ENCODE results near the gene IRF2BP2. TPM values are rescaled to one million over a fixed set of nuclear protein-coding genes. Genes with fewer than 3 reads are reported as not detected.

Gene IRF2BP2
- total RNA-seq, 1 donor from 2014 or later: 158 TPM

DNA sequence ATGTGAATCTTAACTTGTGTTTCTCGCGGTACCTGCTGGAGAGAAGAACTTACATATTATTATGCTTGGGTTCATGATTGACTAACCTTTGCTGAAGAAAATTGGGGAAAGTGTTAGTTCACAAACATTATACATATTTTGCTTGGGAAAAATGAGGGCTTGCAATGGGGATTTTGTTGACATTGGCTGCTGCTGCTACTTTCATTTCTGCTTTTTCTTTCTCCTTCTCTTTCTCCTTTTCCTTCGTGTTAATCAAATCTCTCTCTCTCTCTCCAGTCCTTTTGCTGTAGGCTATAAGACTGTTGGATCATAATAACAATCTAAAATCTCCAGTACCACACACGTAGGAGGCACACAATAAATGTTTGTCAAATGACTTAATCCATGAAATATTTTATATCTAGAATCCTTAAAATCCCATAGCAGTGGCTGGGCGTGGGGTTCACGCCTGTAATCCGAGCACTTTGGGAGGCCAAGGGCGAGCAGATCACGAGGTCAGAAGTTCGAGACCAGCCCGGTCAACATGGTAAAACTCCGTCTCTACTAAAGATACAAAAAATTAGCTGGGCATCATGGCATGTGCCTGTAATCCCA is 23.0 kb downstream of the IRF2BP2 start:
- Mint-ChIP-seq H3K27ac (ENCODE audit: unreplicated experiment) (no peak overlapping the region), H3K4me3 (ENCODE audit: unreplicated experiment) (no peak overlapping the region), H3K36me3 (ENCODE audit: low read depth, unreplicated experiment) (no peaks in the 10 kb centered on the region), H3K27me3 (ENCODE audit: unreplicated experiment) (peaks cover 3% of the 10 kb centered on the region), H3K9me3 (ENCODE audit: unreplicated experiment) (no peaks in the 10 kb centered on the region), H3K4me1 (ENCODE audit: unreplicated experiment) (no peaks in the 10 kb centered on the region)
- no peak for DNase-seq (ENCODE audit: low spot score)
- TF ChIP-seq, protein P1, sequence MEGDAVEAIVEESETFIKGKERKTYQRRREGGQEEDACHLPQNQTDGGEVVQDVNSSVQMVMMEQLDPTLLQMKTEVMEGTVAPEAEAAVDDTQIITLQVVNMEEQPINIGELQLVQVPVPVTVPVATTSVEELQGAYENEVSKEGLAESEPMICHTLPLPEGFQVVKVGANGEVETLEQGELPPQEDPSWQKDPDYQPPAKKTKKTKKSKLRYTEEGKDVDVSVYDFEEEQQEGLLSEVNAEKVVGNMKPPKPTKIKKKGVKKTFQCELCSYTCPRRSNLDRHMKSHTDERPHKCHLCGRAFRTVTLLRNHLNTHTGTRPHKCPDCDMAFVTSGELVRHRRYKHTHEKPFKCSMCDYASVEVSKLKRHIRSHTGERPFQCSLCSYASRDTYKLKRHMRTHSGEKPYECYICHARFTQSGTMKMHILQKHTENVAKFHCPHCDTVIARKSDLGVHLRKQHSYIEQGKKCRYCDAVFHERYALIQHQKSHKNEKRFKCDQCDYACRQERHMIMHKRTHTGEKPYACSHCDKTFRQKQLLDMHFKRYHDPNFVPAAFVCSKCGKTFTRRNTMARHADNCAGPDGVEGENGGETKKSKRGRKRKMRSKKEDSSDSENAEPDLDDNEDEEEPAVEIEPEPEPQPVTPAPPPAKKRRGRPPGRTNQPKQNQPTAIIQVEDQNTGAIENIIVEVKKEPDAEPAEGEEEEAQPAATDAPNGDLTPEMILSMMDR (IDR thresholded peaks at IDR 0.05; ENCODE audit: unreplicated experiment): no peak

DNA sequence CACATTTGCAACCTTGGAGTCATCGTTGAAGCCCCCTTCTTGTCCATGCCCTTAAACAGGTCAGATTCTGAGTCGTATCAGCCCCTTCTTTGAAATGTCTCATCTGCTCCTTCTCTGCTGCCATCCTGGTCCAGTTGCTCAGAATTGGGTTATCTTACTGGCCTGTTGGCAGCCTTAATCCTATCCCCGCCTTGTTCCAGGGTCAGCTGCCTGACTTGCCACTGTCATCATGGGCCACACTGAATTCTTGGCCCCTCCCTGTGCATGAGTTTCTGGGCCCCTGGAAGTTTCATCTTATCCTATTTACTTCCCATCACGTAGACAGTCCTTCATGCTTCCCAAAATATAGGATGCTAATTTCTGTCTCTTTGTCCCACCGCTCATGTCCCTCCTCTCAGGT is 23.7 kb downstream of the IRF2BP2 start:
- H3K4me3 Mint-ChIP-seq (ENCODE audit: unreplicated experiment): no peak overlapping the region
- no peaks in the 10 kb centered on the region for H3K4me1 Mint-ChIP-seq (ENCODE audit: unreplicated experiment)
- H3K9me3 Mint-ChIP-seq (ENCODE audit: unreplicated experiment): no peaks in the 10 kb centered on the region
- peaks cover under 1% of the 10 kb centered on the region for H3K27me3 Mint-ChIP-seq (ENCODE audit: unreplicated experiment)
- no peak overlapping the region for H3K27ac Mint-ChIP-seq (ENCODE audit: unreplicated experiment)
- no peaks in the 10 kb centered on the region for H3K36me3 Mint-ChIP-seq (ENCODE audit: low read depth, unreplicated experiment)
- DNase-seq (ENCODE audit: low spot score): no peak
- TF ChIP-seq, protein P1 (IDR thresholded peaks at IDR 0.05; ENCODE audit: unreplicated experiment): no peak

DNA sequence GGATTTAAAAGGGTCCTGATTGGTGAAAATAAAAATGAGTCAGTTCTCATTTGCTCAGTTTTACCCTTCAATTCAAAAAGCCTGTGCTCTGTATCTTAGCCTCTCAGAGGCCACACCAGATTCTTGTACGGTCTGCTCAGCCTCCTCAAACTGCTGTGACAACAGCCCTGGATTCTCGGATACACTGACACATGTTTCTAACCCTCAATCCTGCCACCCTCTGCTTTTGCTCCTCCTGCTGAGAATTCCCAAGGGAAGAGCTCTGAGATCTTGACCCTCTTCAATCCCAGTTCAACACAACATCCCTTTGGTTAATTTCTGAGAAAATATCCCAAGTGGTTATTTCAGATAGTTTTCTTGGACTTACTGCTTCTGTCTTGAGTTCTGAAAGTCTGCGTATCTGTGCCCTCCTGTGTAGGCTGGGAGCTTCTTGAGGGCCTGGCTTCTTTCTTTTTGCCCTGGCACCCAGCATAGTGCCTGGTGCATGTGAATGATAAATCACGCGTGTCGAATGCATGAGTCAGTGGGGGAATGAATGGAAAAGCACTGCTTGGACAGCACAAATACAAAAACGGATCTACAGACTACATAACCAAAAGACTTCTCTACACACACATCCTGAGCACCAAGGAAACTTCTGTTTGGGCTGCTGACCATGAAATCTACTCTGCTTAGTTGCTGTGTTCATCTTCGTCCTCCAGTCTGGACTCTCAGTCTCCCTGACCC is 24.5 kb downstream of the IRF2BP2 start:
- no peaks in the 10 kb centered on the region for H3K36me3 Mint-ChIP-seq (ENCODE audit: low read depth, unreplicated experiment)
- no peak overlapping the region for H3K27ac Mint-ChIP-seq (ENCODE audit: unreplicated experiment)
- TF ChIP-seq, protein P1 (IDR thresholded peaks at IDR 0.05; ENCODE audit: unreplicated experiment): no peak
- H3K4me1 Mint-ChIP-seq (ENCODE audit: unreplicated experiment): no peaks in the 10 kb centered on the region
- DNase-seq (ENCODE audit: low spot score): no peak
- no peaks in the 10 kb centered on the region for H3K9me3 Mint-ChIP-seq (ENCODE audit: unreplicated experiment)
- no peak overlapping the region for H3K4me3 Mint-ChIP-seq (ENCODE audit: unreplicated experiment)
- no peaks in the 10 kb centered on the region for H3K27me3 Mint-ChIP-seq (ENCODE audit: unreplicated experiment)

DNA sequence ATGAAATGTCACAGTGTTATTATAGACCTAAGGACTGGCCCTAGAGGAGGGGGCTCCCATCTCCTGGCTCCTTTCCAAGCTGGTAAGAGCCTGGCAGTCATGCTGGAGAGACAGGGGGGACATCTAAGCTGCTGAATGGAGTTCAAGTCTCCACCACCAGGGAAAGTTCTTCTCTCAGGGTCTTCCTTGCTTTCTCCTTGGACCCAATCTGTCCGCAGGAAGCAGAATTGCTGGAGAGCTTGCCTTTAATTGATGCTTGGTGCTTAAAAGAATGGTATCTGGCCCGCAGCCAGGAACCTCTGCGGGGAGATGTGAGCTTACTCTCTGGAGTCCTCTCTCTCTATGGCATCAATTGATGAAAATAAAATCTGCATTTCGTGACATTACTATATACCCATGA is 25.1 kb downstream of the IRF2BP2 start:
- TF ChIP-seq, protein P1 (IDR thresholded peaks at IDR 0.05; ENCODE audit: unreplicated experiment): no peak
- DNase-seq (ENCODE audit: low spot score): no peak
- H3K4me1 Mint-ChIP-seq (ENCODE audit: unreplicated experiment): no peaks in the 10 kb centered on the region
- H3K27ac Mint-ChIP-seq (ENCODE audit: unreplicated experiment): no peak overlapping the region
- no peaks in the 10 kb centered on the region for H3K36me3 Mint-ChIP-seq (ENCODE audit: low read depth, unreplicated experiment)
- no peak overlapping the region for H3K4me3 Mint-ChIP-seq (ENCODE audit: unreplicated experiment)
- H3K27me3 Mint-ChIP-seq (ENCODE audit: unreplicated experiment): no peaks in the 10 kb centered on the region
- no peaks in the 10 kb centered on the region for H3K9me3 Mint-ChIP-seq (ENCODE audit: unreplicated experiment)

DNA sequence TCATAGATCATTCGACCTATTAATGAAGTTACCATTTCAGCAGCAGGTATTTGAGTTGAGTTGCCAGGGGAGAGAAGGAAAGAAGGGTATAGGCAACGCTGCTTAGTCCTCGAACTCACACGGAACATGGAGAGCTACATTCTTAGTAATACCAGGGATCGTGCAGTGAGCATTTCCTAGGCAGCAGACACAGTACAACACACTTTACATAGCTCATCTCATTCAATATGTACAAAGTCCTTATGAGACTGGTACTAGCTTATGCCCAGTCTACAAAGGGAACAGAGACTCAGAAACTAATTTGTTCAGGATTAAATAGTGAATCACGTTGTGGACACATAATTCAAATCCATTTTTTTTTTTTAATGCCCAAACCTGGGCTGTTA is 25.6 kb downstream of the IRF2BP2 start:
- H3K36me3 Mint-ChIP-seq (ENCODE audit: low read depth, unreplicated experiment): no peaks in the 10 kb centered on the region
- TF ChIP-seq, protein P1 (IDR thresholded peaks at IDR 0.05; ENCODE audit: unreplicated experiment): no peak
- no peak overlapping the region for H3K4me3 Mint-ChIP-seq (ENCODE audit: unreplicated experiment)
- no peaks in the 10 kb centered on the region for H3K27me3 Mint-ChIP-seq (ENCODE audit: unreplicated experiment)
- DNase-seq (ENCODE audit: low spot score): no peak
- no peaks in the 10 kb centered on the region for H3K9me3 Mint-ChIP-seq (ENCODE audit: unreplicated experiment)
- H3K27ac Mint-ChIP-seq (ENCODE audit: unreplicated experiment): no peak overlapping the region
- H3K4me1 Mint-ChIP-seq (ENCODE audit: unreplicated experiment): no peaks in the 10 kb centered on the region

All from endothelial cell (in vitro differentiated cells).